ENCODE measurements around the gene SDK2.
"Not testable (repeated sequence)": the region's sequence is repeated elsewhere in the genome, so short reads cannot be mapped to it uniquely, and the experiment has no call there.

GRCh38 chr17:73472715-73473114 is 171.5 kb downstream of the SDK2 start:
- TF ChIP-seq EZH2 (IDR thresholded peaks at IDR 0.05; ENCODE audit: borderline replicate concordance, low read depth, low read length, poor library complexity, severe bottlenecking); CTCF (conservative IDR thresholded peaks at IDR 0.05; ENCODE audit: low read depth, low read length): not testable (repeated sequence)
